Activated CD4-positive, alpha-beta T cell treated with anti-CD3 and anti-CD28 coated beads, Interleukin-2, amount 50 U/mL, for 16 hours (primary cell): ENCODE data around the gene FHOD3.

Source experiments
- DNase-seq: peaks from one replicate; pipeline ENCODE4 v3.0.0-alpha.2; 2020

Gene FHOD3

GRCh38 chr18:36297417-36298125, at the start of gene FHOD3:
FHOD3 (plus strand) TSS chr18:36297713; CDS start chr18:36297836, 123 bp downstream.
- no peak for DNase-seq

- DNase-seq: no peak
Measured at GRCh38 chr18:36249392-36249791, 48.1 kb upstream of the FHOD3 start.

- no peak for DNase-seq
Measured at GRCh38 chr18:36250827-36251226, 46.7 kb upstream of the FHOD3 start.

GRCh38 chr18:36255072-36255698, 42.3 kb upstream of the FHOD3 start:
- DNase-seq: no peak

GRCh38 chr18:36256094-36256493, 41.4 kb upstream of the FHOD3 start:
- DNase-seq: no peak

- DNase-seq: no peak
Measured at GRCh38 chr18:36262971-36263370, 34.5 kb upstream of the FHOD3 start.

GRCh38 chr18:36264283-36264682, 33.2 kb upstream of the FHOD3 start:
- DNase-seq: no peak

- DNase-seq: no peak
Measured at GRCh38 chr18:36265015-36265414, 32.5 kb upstream of the FHOD3 start.

GRCh38 chr18:36269157-36269556, 28.4 kb upstream of the FHOD3 start:
- no peak for DNase-seq

- no peak for DNase-seq
Measured at GRCh38 chr18:36271153-36271552, 26.4 kb upstream of the FHOD3 start.

GRCh38 chr18:36273347-36273746, 24.2 kb upstream of the FHOD3 start:
- DNase-seq: no peak

- no peak for DNase-seq
Measured at GRCh38 chr18:36274083-36274715, 23.3 kb upstream of the FHOD3 start.

- no peak for DNase-seq
Measured at GRCh38 chr18:36275561-36275960, 22.0 kb upstream of the FHOD3 start.

GRCh38 chr18:36279001-36279400, 18.5 kb upstream of the FHOD3 start:
- no peak for DNase-seq

GRCh38 chr18:36281936-36282335, 15.6 kb upstream of the FHOD3 start:
- DNase-seq: no peak

GRCh38 chr18:36283448-36283847, 14.1 kb upstream of the FHOD3 start:
- DNase-seq: no peak

GRCh38 chr18:36284268-36284667, 13.2 kb upstream of the FHOD3 start:
- no peak for DNase-seq

- DNase-seq: peak; percentile 54
Measured at GRCh38 chr18:36284671-36285295, 12.7 kb upstream of the FHOD3 start.

GRCh38 chr18:36287653-36288052, 9.9 kb upstream of the FHOD3 start:
- no peak for DNase-seq

- DNase-seq: no peak
Measured at GRCh38 chr18:36288689-36289088, 8.8 kb upstream of the FHOD3 start.

- no peak for DNase-seq
Measured at GRCh38 chr18:36294031-36294430, 3.5 kb upstream of the FHOD3 start.

- no peak for DNase-seq
Measured at GRCh38 chr18:36295214-36295613, 2.3 kb upstream of the FHOD3 start.

GRCh38 chr18:36295880-36296301, 1.6 kb upstream of the FHOD3 start:
- DNase-seq: no peak
